H9 (cell line): ENCODE results near the gene MUC5AC. TPM values are rescaled to one million over a fixed set of nuclear protein-coding genes. Genes with fewer than 3 reads are reported as not detected.

ENCODE experiments used
- DNase-seq: peaks from one replicate; pipeline ENCODE4 v3.0.0-alpha.2; 2017
- H2AFZ ChIP-seq: one replicate; pipeline ENCODE4 v1.6.1; 2013; ENCODE audit warnings: mild to moderate bottlenecking, low read length, control low read depth, moderate library complexity
- H2AK5ac ChIP-seq: 2 replicates; pipeline ENCODE4 v1.6.1; 2013; ENCODE audit warnings: low read length, control low read depth, mixed read lengths; ENCODE audit not compliant: insufficient read length
- H2BK120ac ChIP-seq: one replicate; pipeline ENCODE4 v1.6.1; 2013; ENCODE audit warnings: low read depth, mild to moderate bottlenecking, low read length, control low read depth, inconsistent platforms; ENCODE audit not compliant: poor library complexity, severe bottlenecking
- H2BK12ac ChIP-seq: 2 replicates; pipeline ENCODE4 v1.6.1; 2013; ENCODE audit warnings: low read length, control low read depth, mixed read lengths, low read depth; ENCODE audit not compliant: insufficient read length
- H2BK15ac ChIP-seq: 2 replicates; pipeline ENCODE4 v1.6.1; 2013; ENCODE audit warnings: low read depth, low read length, control low read depth
- H2BK20ac ChIP-seq: one replicate; pipeline ENCODE4 v1.6.1; 2013; ENCODE audit warnings: low read depth, mild to moderate bottlenecking, low read length, control low read depth, inconsistent platforms; ENCODE audit not compliant: poor library complexity, severe bottlenecking
- H2BK5ac ChIP-seq: 2 replicates; pipeline ENCODE4 v1.6.1; 2013; ENCODE audit warnings: low read length, control low read depth, mixed read lengths; ENCODE audit not compliant: insufficient read length
- H3K14ac ChIP-seq: 2 replicates; pipeline ENCODE4 v1.6.1; 2013; ENCODE audit warnings: low read length, control low read depth; ENCODE audit not compliant: insufficient read depth
- H3K18ac ChIP-seq: 2 replicates; pipeline ENCODE4 v1.6.1; 2013; ENCODE audit warnings: low read depth, mild to moderate bottlenecking, mixed read lengths, low read length, control low read depth; ENCODE audit not compliant: insufficient read length
- H3K23ac ChIP-seq: 2 replicates; pipeline ENCODE4 v1.6.1; 2013; ENCODE audit warnings: low read length, control low read depth, mixed read lengths, low read depth; ENCODE audit not compliant: insufficient read length
- H3K23me2 ChIP-seq: 2 replicates; pipeline ENCODE4 v1.6.1; 2013; ENCODE audit warnings: low read depth, mild to moderate bottlenecking, mixed read lengths, low read length, control low read depth; ENCODE audit not compliant: insufficient read length, poor library complexity, severe bottlenecking
- H3K27ac ChIP-seq: 2 replicates; pipeline ENCODE4 v1.5.1; 2013; ENCODE audit warnings: low read length, control low read depth, mixed read lengths, low read depth; ENCODE audit not compliant: insufficient read length
- H3K27me3 ChIP-seq: 2 replicates; pipeline ENCODE4 v1.6.1; 2013; ENCODE audit warnings: low read length, control low read depth, inconsistent platforms; ENCODE audit not compliant: insufficient read depth
- H3K4ac ChIP-seq: 2 replicates; pipeline ENCODE4 v1.6.1; 2013; ENCODE audit warnings: low read depth, mild to moderate bottlenecking, control low read depth, inconsistent platforms, low read length, moderate library complexity
- H3K4me1 ChIP-seq: 2 replicates; pipeline ENCODE4 v1.6.1; 2013; ENCODE audit warnings: low read length, control low read depth, inconsistent platforms; ENCODE audit not compliant: insufficient read depth
- H3K4me2 ChIP-seq: 2 replicates; pipeline ENCODE4 v1.6.1; 2013; ENCODE audit warnings: low read length, control low read depth, mixed read lengths; ENCODE audit not compliant: insufficient read length, insufficient read depth
- H3K56ac ChIP-seq: 2 replicates; pipeline ENCODE4 v1.6.1; 2013; ENCODE audit warnings: low read depth, mild to moderate bottlenecking, mixed read lengths, low read length, control low read depth; ENCODE audit not compliant: insufficient read length
- H3K79me1 ChIP-seq: 2 replicates; pipeline ENCODE4 v1.6.1; 2013; ENCODE audit warnings: low read depth, mild to moderate bottlenecking, moderate library complexity, low read length, control low read depth, inconsistent platforms; ENCODE audit not compliant: insufficient read depth, poor library complexity, severe bottlenecking
- H3K79me2 ChIP-seq: 2 replicates; pipeline ENCODE4 v1.6.1; 2013; ENCODE audit warnings: low read length, control low read depth, inconsistent platforms; ENCODE audit not compliant: insufficient read depth
- H3K9ac ChIP-seq: 2 replicates; pipeline ENCODE4 v1.6.1; 2013; ENCODE audit warnings: low read length, control low read depth, mixed read lengths; ENCODE audit not compliant: insufficient read length; ENCODE audit errors: extremely low read depth
- H3K9me3 ChIP-seq: one replicate; pipeline ENCODE4 v1.6.1; 2013; ENCODE audit warnings: low read depth, low read length, inconsistent platforms; ENCODE audit not compliant: control insufficient read depth
- H3T11ph ChIP-seq: one replicate; pipeline ENCODE4 v1.6.1; 2013; ENCODE audit warnings: mild to moderate bottlenecking, low read length, control low read depth, inconsistent platforms
- H4K20me1 ChIP-seq: one replicate; pipeline ENCODE4 v1.6.1; 2013; ENCODE audit not compliant: control insufficient read depth, insufficient read length, insufficient read depth
- H4K5ac ChIP-seq: 2 replicates; pipeline ENCODE4 v1.6.1; 2013; ENCODE audit warnings: low read depth, mild to moderate bottlenecking, mixed read lengths, low read length, control low read depth; ENCODE audit not compliant: insufficient read length
- H4K8ac ChIP-seq: replicated peaks from 2 replicates; pipeline ENCODE4 v1.6.1; 2013; ENCODE audit warnings: low read length, control low read depth, mixed read lengths, low read depth; ENCODE audit not compliant: insufficient read length
- H4K91ac ChIP-seq: 2 replicates; pipeline ENCODE4 v1.6.1; 2013; ENCODE audit warnings: low read depth, mild to moderate bottlenecking, moderate library complexity, mixed read lengths, low read length, control low read depth; ENCODE audit not compliant: insufficient read length
- H3K27ac Mint-ChIP-seq, 3 experiments: 2 replicates in 2 of 3; 3 replicates in 1 of 3; pipeline ENCODE4 v1.8.0; 2020 to 2021; ENCODE audit warnings: mixed read lengths in 3 of 3, mild to moderate bottlenecking in 1 of 3, moderate library complexity in 1 of 3
- H3K27me3 Mint-ChIP-seq: 2 replicates; pipeline ENCODE4 v1.8.0; 2021; ENCODE audit warnings: low read depth, mild to moderate bottlenecking, moderate library complexity, mixed read lengths
- H3K36me3 Mint-ChIP-seq, 3 experiments: 2 replicates in 2 of 3; 3 replicates in 1 of 3; pipeline ENCODE4 v1.8.0; 2020 to 2021; ENCODE audit warnings: low read depth in 3 of 3, mixed read lengths in 3 of 3; ENCODE audit not compliant: insufficient read depth in 1 of 3
- H3K4me1 Mint-ChIP-seq, 2 experiments: 2 replicates each; pipeline ENCODE4 v1.8.0; 2020; ENCODE audit warnings: mixed read lengths in 2 of 2
- H3K4me3 Mint-ChIP-seq, 2 experiments: 2 replicates in 1 of 2; 3 replicates in 1 of 2; pipeline ENCODE4 v1.8.0; 2020 to 2021; ENCODE audit warnings: mild to moderate bottlenecking in 2 of 2, mixed read lengths in 2 of 2, moderate library complexity in 1 of 2
- H3K9me3 Mint-ChIP-seq, 2 experiments: 2 replicates in 1 of 2; 3 replicates in 1 of 2; pipeline ENCODE4 v1.8.0; 2020; ENCODE audit warnings: mild to moderate bottlenecking in 2 of 2, mixed read lengths in 2 of 2, moderate library complexity in 1 of 2
- WGBS: extraction: QIAGEN DNeasy Blood & Tissue Kit; methylation state at CpG from one replicate; pipeline ENCODE4 v1.1.7; 2013; ENCODE audit warnings: missing lambda C conversion rate, low lambda C conversion rate, mixed read lengths; ENCODE audit not compliant: insufficient read length; ENCODE audit errors: extremely low coverage; 5-methylcytosine and 5-hydroxymethylcytosine counted together
- total RNA-seq: library from RNA; stranded (reverse); gene quantifications from 2 replicates; pipeline ENCODE4 v1.2.1, GENCODE V29; 2021
- TF ChIP-seq, protein P1 (sequence below): fragments of 200-600 bp; sonication (generic); conservative IDR thresholded peaks from 3 replicates; pipeline ENCODE4 v1.8.0; 2021; ENCODE audit warnings: antibody characterized with exemption, mild to moderate bottlenecking

The MUC5AC gene
- total RNA-seq, 1 experiment from 2014 or later, result not detected

GRCh38 chr11:1192741-1193325, 35.1 kb downstream of the MUC5AC start:
- H3K79me2 ChIP-seq, result no peaks in the 10 kb centered on the region
- no peak overlapping the region for H3K27ac ChIP-seq
- no peak overlapping the region for H2AK5ac ChIP-seq
- no peak overlapping the region for H4K5ac ChIP-seq
- H2BK12ac ChIP-seq, result no peak overlapping the region
- H3K4me1 ChIP-seq, result no peaks in the 10 kb centered on the region
- H2AFZ ChIP-seq, result no peak overlapping the region
- no peak overlapping the region for H3K56ac ChIP-seq
- H3K27me3 ChIP-seq, result no peaks in the 10 kb centered on the region
- H3K4me2 ChIP-seq, result no peak overlapping the region
- H4K8ac ChIP-seq, result no peak overlapping the region
- H2BK15ac ChIP-seq, result no peak overlapping the region
- H3K14ac ChIP-seq, result no peak overlapping the region
- H3T11ph ChIP-seq, result no peak overlapping the region
- no peak overlapping the region for H3K18ac ChIP-seq
- H3K27me3 Mint-ChIP-seq, result peaks cover 4% of the 10 kb centered on the region
- no peak overlapping the region for H2BK5ac ChIP-seq
- H4K20me1 ChIP-seq, result no peaks in the 10 kb centered on the region
- H3K9me3 ChIP-seq, result no peaks in the 10 kb centered on the region
- no peak overlapping the region; a peak in 1 of 5 replicates for H3K4me3 Mint-ChIP-seq
- WGBS, result no CpG with 5 or more reads among the region's 17 CpGs
- DNase-seq, result peak; percentile 8
- H3K36me3 Mint-ChIP-seq, result no peaks in the 10 kb centered on the region; a peak in 1 of 7 replicates
- no peak overlapping the region for H3K4ac ChIP-seq
- TF ChIP-seq, protein P1, sequence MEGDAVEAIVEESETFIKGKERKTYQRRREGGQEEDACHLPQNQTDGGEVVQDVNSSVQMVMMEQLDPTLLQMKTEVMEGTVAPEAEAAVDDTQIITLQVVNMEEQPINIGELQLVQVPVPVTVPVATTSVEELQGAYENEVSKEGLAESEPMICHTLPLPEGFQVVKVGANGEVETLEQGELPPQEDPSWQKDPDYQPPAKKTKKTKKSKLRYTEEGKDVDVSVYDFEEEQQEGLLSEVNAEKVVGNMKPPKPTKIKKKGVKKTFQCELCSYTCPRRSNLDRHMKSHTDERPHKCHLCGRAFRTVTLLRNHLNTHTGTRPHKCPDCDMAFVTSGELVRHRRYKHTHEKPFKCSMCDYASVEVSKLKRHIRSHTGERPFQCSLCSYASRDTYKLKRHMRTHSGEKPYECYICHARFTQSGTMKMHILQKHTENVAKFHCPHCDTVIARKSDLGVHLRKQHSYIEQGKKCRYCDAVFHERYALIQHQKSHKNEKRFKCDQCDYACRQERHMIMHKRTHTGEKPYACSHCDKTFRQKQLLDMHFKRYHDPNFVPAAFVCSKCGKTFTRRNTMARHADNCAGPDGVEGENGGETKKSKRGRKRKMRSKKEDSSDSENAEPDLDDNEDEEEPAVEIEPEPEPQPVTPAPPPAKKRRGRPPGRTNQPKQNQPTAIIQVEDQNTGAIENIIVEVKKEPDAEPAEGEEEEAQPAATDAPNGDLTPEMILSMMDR, result no peak
- no peak overlapping the region for H4K91ac ChIP-seq
- H3K9me3 Mint-ChIP-seq, result peaks cover 5 to 8% of the 10 kb centered on the region in 2 experiments
- no peak overlapping the region for H3K9ac ChIP-seq
- no peaks in the 10 kb centered on the region for H3K4me1 Mint-ChIP-seq
- no peak overlapping the region for H3K23ac ChIP-seq
- no peak overlapping the region for H2BK120ac ChIP-seq
- H3K79me1 ChIP-seq, result no peaks in the 10 kb centered on the region
- H3K23me2 ChIP-seq, result no peaks in the 10 kb centered on the region
- no peak overlapping the region for H2BK20ac ChIP-seq
- H3K27ac Mint-ChIP-seq, result no peak overlapping the region
